Right lung (tissue), 10 donors: ENCODE results near the gene SF3B3. TPM values are rescaled to one million over a fixed set of nuclear protein-coding genes. Genes with fewer than 3 reads are reported as not detected.

Source experiments
- DNase-seq, 2 donors: peaks; one replicate each; pipeline ENCODE4 v3.0.0-alpha.2; 2013
- long read RNA-seq, 8 donors: transcript quantifications; one replicate each; lab custom pipeline, GENCODE V29; 2026
- polyA plus RNA-seq, 5 donors: library from polyadenylated mRNA; unstranded; fragments of 120-200 nt; gene quantifications; one replicate each; pipeline versions ENCODE4 v1.2.1 to v1.2.3, GENCODE V29; 2013; ENCODE audit warnings: inconsistent platforms in 1 of 5, low replicate concordance in 1 of 5; ENCODE audit not compliant: insufficient read length in 5 of 5, insufficient read depth in 1 of 5

SF3B3 gene
- 100 to 1,000 TPM; 334 to 387 (median 366) TPM for polyA plus RNA-seq
- long read RNA-seq, donor 1, full-length matches to known transcripts: 14 of 77 reads
- long read RNA-seq, donor 1, partial matches to known transcripts: 63 of 77 reads
- long read RNA-seq, donor 1, other reads (novel, unspliced or antisense): 0 of 77 reads
- long read RNA-seq, donor 2, full-length matches to known transcripts: 15 of 36 reads
- long read RNA-seq, donor 2, partial matches to known transcripts: 21 of 36 reads
- long read RNA-seq, donor 2, other reads (novel, unspliced or antisense): 0 of 36 reads
- long read RNA-seq, donor 3, full-length matches to known transcripts: 17 of 45 reads
- long read RNA-seq, donor 3, partial matches to known transcripts: 28 of 45 reads
- long read RNA-seq, donor 3, other reads (novel, unspliced or antisense): 0 of 45 reads
- long read RNA-seq, donor 4, full-length matches to known transcripts: 15 of 43 reads
- long read RNA-seq, donor 4, partial matches to known transcripts: 28 of 43 reads
- long read RNA-seq, donor 4, other reads (novel, unspliced or antisense): 0 of 43 reads
- long read RNA-seq, donor 5, full-length matches to known transcripts: 26 of 97 reads
- long read RNA-seq, donor 5, partial matches to known transcripts: 71 of 97 reads
- long read RNA-seq, donor 5, other reads (novel, unspliced or antisense): 0 of 97 reads
- long read RNA-seq, donor 6, full-length matches to known transcripts: 26 of 83 reads
- long read RNA-seq, donor 6, partial matches to known transcripts: 57 of 83 reads
- long read RNA-seq, donor 6, other reads (novel, unspliced or antisense): 0 of 83 reads
- long read RNA-seq, donor 7, full-length matches to known transcripts: 18 of 53 reads
- long read RNA-seq, donor 7, partial matches to known transcripts: 35 of 53 reads
- long read RNA-seq, donor 7, other reads (novel, unspliced or antisense): 0 of 53 reads
- long read RNA-seq, donor 8, full-length matches to known transcripts: 8 of 32 reads
- long read RNA-seq, donor 8, partial matches to known transcripts: 24 of 32 reads
- long read RNA-seq, donor 8, other reads (novel, unspliced or antisense): 0 of 32 reads

- peak in 1 of 2 donors; percentile 87 for DNase-seq
These were observed at the start of gene SF3B3 for GRCh38 chr16:70523743-70524398. Gene SF3B3, plus strand, starts transcription at chr16:70523816. Its CDS starts 2,841 bp downstream, at chr16:70526657.

GRCh38 chr16:70474320-70475053, 49.1 kb upstream of the SF3B3 start:
- DNase-seq: no peak

- DNase-seq: no peak
These were observed 48.4 kb upstream of the SF3B3 start for GRCh38 chr16:70475054-70475871.

GRCh38 chr16:70476272-70477020, 47.2 kb upstream of the SF3B3 start:
- DNase-seq: no peak

- DNase-seq: no peak
These were observed 45.4 kb upstream of the SF3B3 start for GRCh38 chr16:70478169-70478568.

- no peak for DNase-seq
These were observed 44.7 kb upstream of the SF3B3 start for GRCh38 chr16:70478912-70479341.

- no peak for DNase-seq
These were observed 43.2 kb upstream of the SF3B3 start for GRCh38 chr16:70480127-70481105.

- no peak for DNase-seq
These were observed 41.6 kb upstream of the SF3B3 start for GRCh38 chr16:70481929-70482536.

GRCh38 chr16:70482624-70483023, 41.0 kb upstream of the SF3B3 start:
- DNase-seq: no peak

GRCh38 chr16:70483426-70483825, 40.2 kb upstream of the SF3B3 start:
- DNase-seq: no peak

GRCh38 chr16:70484867-70485266, 38.7 kb upstream of the SF3B3 start:
- DNase-seq: no peak

- no peak for DNase-seq
These were observed 33.4 kb upstream of the SF3B3 start for GRCh38 chr16:70490261-70490660.

- no peak for DNase-seq
These were observed 29.8 kb upstream of the SF3B3 start for GRCh38 chr16:70493802-70494201.

- no peak for DNase-seq
These were observed 29.3 kb upstream of the SF3B3 start for GRCh38 chr16:70494202-70494770.

GRCh38 chr16:70494777-70495176, 28.8 kb upstream of the SF3B3 start:
- no peak for DNase-seq

GRCh38 chr16:70495425-70496182, 28.0 kb upstream of the SF3B3 start:
- DNase-seq: no peak
